ENCODE results near the gene PSTPIP1.

DNA sequence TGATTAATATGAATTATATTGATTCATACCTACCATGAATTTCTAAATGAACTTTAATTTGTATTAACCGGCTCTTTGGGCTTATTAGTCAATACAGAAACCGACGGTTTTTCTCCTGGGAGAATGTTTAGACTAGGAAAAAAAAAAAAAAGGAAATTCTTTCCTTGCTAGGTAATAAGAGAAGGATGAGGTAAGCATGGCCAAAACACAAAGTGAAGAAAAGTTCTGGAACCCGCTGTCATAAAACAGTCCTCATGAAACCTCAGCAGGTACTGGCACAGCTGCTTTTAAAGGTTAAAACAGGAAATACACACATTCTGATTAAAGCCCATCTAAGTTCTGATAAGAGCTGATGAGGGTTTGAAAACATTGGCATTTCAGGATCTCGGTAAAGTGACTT is 30.8 kb upstream of the PSTPIP1 start:
- TF ChIP-seq, protein P1, sequence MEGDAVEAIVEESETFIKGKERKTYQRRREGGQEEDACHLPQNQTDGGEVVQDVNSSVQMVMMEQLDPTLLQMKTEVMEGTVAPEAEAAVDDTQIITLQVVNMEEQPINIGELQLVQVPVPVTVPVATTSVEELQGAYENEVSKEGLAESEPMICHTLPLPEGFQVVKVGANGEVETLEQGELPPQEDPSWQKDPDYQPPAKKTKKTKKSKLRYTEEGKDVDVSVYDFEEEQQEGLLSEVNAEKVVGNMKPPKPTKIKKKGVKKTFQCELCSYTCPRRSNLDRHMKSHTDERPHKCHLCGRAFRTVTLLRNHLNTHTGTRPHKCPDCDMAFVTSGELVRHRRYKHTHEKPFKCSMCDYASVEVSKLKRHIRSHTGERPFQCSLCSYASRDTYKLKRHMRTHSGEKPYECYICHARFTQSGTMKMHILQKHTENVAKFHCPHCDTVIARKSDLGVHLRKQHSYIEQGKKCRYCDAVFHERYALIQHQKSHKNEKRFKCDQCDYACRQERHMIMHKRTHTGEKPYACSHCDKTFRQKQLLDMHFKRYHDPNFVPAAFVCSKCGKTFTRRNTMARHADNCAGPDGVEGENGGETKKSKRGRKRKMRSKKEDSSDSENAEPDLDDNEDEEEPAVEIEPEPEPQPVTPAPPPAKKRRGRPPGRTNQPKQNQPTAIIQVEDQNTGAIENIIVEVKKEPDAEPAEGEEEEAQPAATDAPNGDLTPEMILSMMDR (IDR thresholded peaks at IDR 0.05; ENCODE audit: low read depth, low read length), result no peak
- TF ChIP-seq EZH2phosphoT487 (IDR thresholded peaks at IDR 0.05; ENCODE audit: low read depth), result no peak
